Gastrocnemius medialis (tissue), 4 donors: ENCODE measurements around the gene DISC1.

Experiments
- CTCF ChIP-seq, 5 experiments: fragments of 450-650 bp in 3 of 5; fragments of 200-600 bp in 2 of 5; sonication (generic) in 2 of 5; IDR thresholded peaks in 4 of 5; conservative IDR thresholded peaks in 1 of 5; 1 replicate in 4 of 5; 2 replicates in 1 of 5; pipeline ENCODE4 v1.5.1; 2016 to 2019; ENCODE audit warnings: antibody characterized with exemption in 5 of 5, mild to moderate bottlenecking in 3 of 5, moderate library complexity in 3 of 5
- POLR2A ChIP-seq, 2 donors: fragments of 450-650 bp; IDR thresholded peaks; one replicate each; pipeline ENCODE4 v1.6.1; 2017; ENCODE audit warnings: antibody characterized with exemption in 2 of 2, mild to moderate bottlenecking in 2 of 2, moderate library complexity in 2 of 2

DNA sequence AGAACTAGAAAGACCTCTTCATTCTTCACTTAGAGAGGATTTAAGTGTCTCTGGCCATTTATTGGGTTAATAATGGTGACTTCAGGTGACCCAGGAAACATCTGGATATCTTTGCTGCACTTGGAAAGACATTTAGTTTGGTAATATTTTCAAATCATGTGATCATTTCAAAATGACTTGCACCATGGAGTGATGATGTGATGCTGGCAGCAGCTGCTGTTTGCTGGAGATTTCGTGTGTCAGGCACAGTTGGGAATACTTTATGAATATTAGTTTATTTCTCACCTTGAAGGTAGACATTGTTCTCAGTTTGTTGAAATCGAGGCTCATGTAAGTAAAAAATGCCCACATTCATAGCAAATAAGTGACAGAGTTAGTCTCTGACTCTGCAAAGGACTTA lies 236.0 kb downstream of the DISC1 start:
- TF ChIP-seq CTCF (IDR thresholded peaks at IDR 0.05 in 4 of 5, conservative IDR thresholded peaks at IDR 0.05 in 1 of 5), result no peak
- TF ChIP-seq POLR2A (IDR thresholded peaks at IDR 0.05), result no peak
